ENCODE data around the gene MAB21L3. TPM values are rescaled to one million over a fixed set of nuclear protein-coding genes. Genes with fewer than 3 reads are reported as not detected.
"Not testable (repeated sequence)": the region's sequence is repeated elsewhere in the genome, so short reads cannot be mapped to it uniquely, and the experiment has no call there.

Gene MAB21L3
- total RNA-seq, 3 donors from 2014 or later, result 1.7 to 6.4 (median 4.7) TPM

GRCh38 chr1:116139592-116140134 is 28.5 kb downstream of the MAB21L3 start:
- H3K4me3 ChIP-seq, result no peak overlapping the region
- H3K4me1 ChIP-seq (ENCODE audit: low read depth), result no peaks in the 10 kb centered on the region
- ATAC-seq (no peak), DNase-seq (no peak)
- intact Hi-C loops (cut with DNase I, micrococcal nuclease), result loop anchor here (5.0 kb wide), 2 partner anchors 233 to 358 kb away; partner anchors contain the start of gene ATP1A1 (in 1 of the 2)
- H3K9me3 ChIP-seq, result no peaks in the 10 kb centered on the region
- no peaks in the 10 kb centered on the region for H3K36me3 ChIP-seq (ENCODE audit: low read depth)
- no peak for TF ChIP-seq CTCF (IDR thresholded peaks at IDR 0.05)

GRCh38 chr1:116144151-116144550 is 33.0 kb downstream of the MAB21L3 start:
- no peak for TF ChIP-seq CTCF (IDR thresholded peaks at IDR 0.05)
- no peaks in the 10 kb centered on the region for H3K4me1 ChIP-seq (ENCODE audit: low read depth)
- intact Hi-C loops (cut with DNase I, micrococcal nuclease), result loop anchor here in 1 of 2 donors (5.0 kb wide), 1 partner anchor 353 kb away; no protein-coding TSS in a partner anchor
- DNase-seq (no peak), ATAC-seq (no peak)
- H3K9me3 ChIP-seq, result no peaks in the 10 kb centered on the region
- no peaks in the 10 kb centered on the region for H3K36me3 ChIP-seq (ENCODE audit: low read depth)
- H3K4me3 ChIP-seq, result no peak overlapping the region

- not testable (repeated sequence) for H3K9me3 ChIP-seq; ATAC-seq; H3K4me3 ChIP-seq; H3K36me3 ChIP-seq (ENCODE audit: low read depth); DNase-seq; H3K4me1 ChIP-seq (ENCODE audit: low read depth)
- intact Hi-C loops (cut with DNase I, micrococcal nuclease), result loop anchor here in 1 of 2 donors (5.0 kb wide), 1 partner anchor 336 kb away; no protein-coding TSS in a partner anchor
Measured at GRCh38 chr1:116146447-116147113, 35.4 kb downstream of the MAB21L3 start.

- ATAC-seq (no peak), DNase-seq (no peak)
- Histone ChIP-seq H3K9me3 (no peaks in the 10 kb centered on the region), H3K4me3 (no peak overlapping the region), H3K36me3 (ENCODE audit: low read depth) (no peaks in the 10 kb centered on the region), H3K4me1 (ENCODE audit: low read depth) (peaks cover 8% of the 10 kb centered on the region)
- intact Hi-C loops (cut with DNase I, micrococcal nuclease), result loop anchor here in 1 of 2 donors (5.0 kb wide), 1 partner anchor 335 kb away; no protein-coding TSS in a partner anchor
- TF ChIP-seq CTCF (IDR thresholded peaks at IDR 0.05), result no peak
Measured at GRCh38 chr1:116147114-116147510, 35.9 kb downstream of the MAB21L3 start.

- Histone ChIP-seq H3K4me1 (ENCODE audit: low read depth) (peaks cover 15% of the 10 kb centered on the region), H3K9me3 (no peaks in the 10 kb centered on the region), H3K36me3 (ENCODE audit: low read depth) (no peaks in the 10 kb centered on the region), H3K4me3 (no peak overlapping the region)
- DNase-seq (no peak), ATAC-seq (no peak)
- TF ChIP-seq CTCF (IDR thresholded peaks at IDR 0.05), result no peak
- intact Hi-C loops (cut with DNase I, micrococcal nuclease), result loop anchor here in 1 of 2 donors (5.0 kb wide), 1 partner anchor 334 kb away; no protein-coding TSS in a partner anchor
Measured at GRCh38 chr1:116147972-116148371, 36.8 kb downstream of the MAB21L3 start.

- Histone ChIP-seq H3K4me3 (no peak overlapping the region), H3K4me1 (ENCODE audit: low read depth) (peaks cover 20% of the 10 kb centered on the region), H3K36me3 (ENCODE audit: low read depth) (no peaks in the 10 kb centered on the region), H3K9me3 (no peaks in the 10 kb centered on the region)
- ATAC-seq (no peak), DNase-seq (no peak)
- TF ChIP-seq CTCF (IDR thresholded peaks at IDR 0.05), result no peak
- intact Hi-C loops (cut with DNase I, micrococcal nuclease), result loop anchor here in 1 of 2 donors (5.0 kb wide), 1 partner anchor 333 kb away; no protein-coding TSS in a partner anchor
Measured at GRCh38 chr1:116148967-116149366, 37.8 kb downstream of the MAB21L3 start.

All from mucosa of descending colon (tissue), 3 donors.